OCI-LY1 (cell line): ENCODE data around the gene PAM16.
A peak's percentile ranks its signal among the peaks of the same experiment; 100 is the strongest.
"Not testable (repeated sequence)": the region's sequence is repeated elsewhere in the genome, so short reads cannot be mapped to it uniquely, and the experiment has no call there.

Source experiments
- H2AFZ ChIP-seq: fragments of 200-600 bp; sonication (generic), shearing (Covaris generic); 2 replicates; pipeline ENCODE4 v1.6.0; 2014; ENCODE audit warnings: antibody characterized with exemption, mild to moderate bottlenecking, low read length
- H3F3A ChIP-seq: fragments of 200-600 bp; sonication (generic), shearing (Covaris generic); 2 replicates; pipeline ENCODE4 v1.6.0; 2014; ENCODE audit warnings: mild to moderate bottlenecking, antibody characterized with exemption, low read length, moderate library complexity; ENCODE audit not compliant: insufficient read depth
- H3K27ac ChIP-seq: fragments of 200-600 bp; sonication (generic); 2 replicates; pipeline ENCODE4 v1.5.1; 2014; ENCODE audit warnings: low read length, mixed run types, mild to moderate bottlenecking, low read depth; ENCODE audit not compliant: poor library complexity, severe bottlenecking
- H3K27me3 ChIP-seq: fragments of 200-600 bp; sonication (generic); 2 replicates; pipeline ENCODE4 v1.6.0; 2014; ENCODE audit warnings: antibody characterized with exemption, mild to moderate bottlenecking, low read length, moderate library complexity; ENCODE audit not compliant: insufficient read depth
- H3K36me3 ChIP-seq: fragments of 200-600 bp; sonication (generic); 2 replicates; pipeline ENCODE4 v1.6.1; 2014; ENCODE audit warnings: mild to moderate bottlenecking, antibody characterized with exemption, low read length, moderate library complexity, mixed read lengths; ENCODE audit not compliant: insufficient read depth
- H3K4me1 ChIP-seq: fragments of 200-600 bp; sonication (generic); 2 replicates; pipeline ENCODE4 v1.5.1; 2014; ENCODE audit warnings: mild to moderate bottlenecking, low read length, moderate library complexity; ENCODE audit not compliant: insufficient read depth, severe bottlenecking
- H3K4me2 ChIP-seq: fragments of 200-600 bp; sonication (generic), shearing (Covaris generic); 2 replicates; pipeline ENCODE4 v1.6.1; 2014; ENCODE audit warnings: low read length
- H3K4me3 ChIP-seq: fragments of 200-600 bp; sonication (generic); 2 replicates; pipeline ENCODE4 v1.5.1; 2014; ENCODE audit warnings: low read length, low read depth, mild to moderate bottlenecking, mixed read lengths; ENCODE audit not compliant: poor library complexity, severe bottlenecking
- H3K79me2 ChIP-seq: fragments of 200-600 bp; shearing (Covaris generic); 2 replicates; pipeline ENCODE4 v1.6.1; 2016; ENCODE audit warnings: mixed run types, low read length, mixed read lengths; ENCODE audit not compliant: insufficient read depth
- H3K9ac ChIP-seq: fragments of 200-600 bp; sonication (generic), shearing (Covaris generic); 2 replicates; pipeline ENCODE4 v1.6.1; 2014; ENCODE audit warnings: mild to moderate bottlenecking, low read length, mixed read lengths
- H3K9me2 ChIP-seq: fragments of 200-600 bp; sonication (generic), shearing (Covaris generic); 2 replicates; pipeline ENCODE4 v1.6.1; 2014; ENCODE audit warnings: low read depth, mild to moderate bottlenecking, low read length, mixed read lengths
- H3K9me3 ChIP-seq: fragments of 200-600 bp; shearing (Covaris generic); 2 replicates; pipeline ENCODE4 v1.6.1; 2014; ENCODE audit warnings: low read length, mixed read lengths
- H4K20me1 ChIP-seq: fragments of 200-600 bp; sonication (generic), shearing (Covaris generic); 2 replicates; pipeline ENCODE4 v1.6.0; 2016; ENCODE audit warnings: mild to moderate bottlenecking, low read length; ENCODE audit not compliant: insufficient read depth
- EZH2 ChIP-seq: fragments of 200-600 bp; sonication (generic), shearing (Covaris generic); IDR thresholded peaks from 2 replicates; pipeline ENCODE4 v1.8.0; 2017; ENCODE audit warnings: borderline replicate concordance, mixed run types, mild to moderate bottlenecking, antibody characterized with exemption, low read length, moderate library complexity, mixed read lengths
- TF ChIP-seq, protein P1 (sequence below): fragments of 200-600 bp; sonication (generic), shearing (Covaris generic); IDR thresholded peaks from 2 replicates; pipeline ENCODE4 v1.5.1; 2017; ENCODE audit warnings: mild to moderate bottlenecking, antibody characterized with exemption, low read length, moderate library complexity, mixed read lengths

PAM16 gene

DNA sequence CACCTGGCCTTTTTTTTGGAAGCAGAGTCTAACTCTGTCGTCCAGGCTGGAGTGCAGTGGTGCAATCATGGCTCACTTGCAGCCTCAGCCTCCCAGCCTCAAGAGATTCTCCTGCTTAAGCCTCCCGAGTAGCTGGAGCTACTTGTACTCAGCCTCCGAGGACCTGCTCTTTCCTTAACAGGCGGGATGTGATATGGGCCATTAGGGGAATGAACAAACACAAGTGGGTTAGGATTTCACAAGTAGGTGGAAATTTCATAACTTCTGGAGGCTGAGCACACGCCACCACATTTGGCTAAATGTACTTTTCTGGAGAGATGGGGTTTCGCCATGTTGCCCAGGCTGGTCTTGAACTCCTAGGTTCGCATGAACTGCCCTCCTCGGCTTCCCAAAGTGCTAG is 4.1 kb downstream of the PAM16 start:
- Histone ChIP-seq H3K27me3 (no peaks in the 10 kb centered on the region), H3K27ac (no peak overlapping the region), H3K4me1 (peaks cover 17% of the 10 kb centered on the region)

DNA sequence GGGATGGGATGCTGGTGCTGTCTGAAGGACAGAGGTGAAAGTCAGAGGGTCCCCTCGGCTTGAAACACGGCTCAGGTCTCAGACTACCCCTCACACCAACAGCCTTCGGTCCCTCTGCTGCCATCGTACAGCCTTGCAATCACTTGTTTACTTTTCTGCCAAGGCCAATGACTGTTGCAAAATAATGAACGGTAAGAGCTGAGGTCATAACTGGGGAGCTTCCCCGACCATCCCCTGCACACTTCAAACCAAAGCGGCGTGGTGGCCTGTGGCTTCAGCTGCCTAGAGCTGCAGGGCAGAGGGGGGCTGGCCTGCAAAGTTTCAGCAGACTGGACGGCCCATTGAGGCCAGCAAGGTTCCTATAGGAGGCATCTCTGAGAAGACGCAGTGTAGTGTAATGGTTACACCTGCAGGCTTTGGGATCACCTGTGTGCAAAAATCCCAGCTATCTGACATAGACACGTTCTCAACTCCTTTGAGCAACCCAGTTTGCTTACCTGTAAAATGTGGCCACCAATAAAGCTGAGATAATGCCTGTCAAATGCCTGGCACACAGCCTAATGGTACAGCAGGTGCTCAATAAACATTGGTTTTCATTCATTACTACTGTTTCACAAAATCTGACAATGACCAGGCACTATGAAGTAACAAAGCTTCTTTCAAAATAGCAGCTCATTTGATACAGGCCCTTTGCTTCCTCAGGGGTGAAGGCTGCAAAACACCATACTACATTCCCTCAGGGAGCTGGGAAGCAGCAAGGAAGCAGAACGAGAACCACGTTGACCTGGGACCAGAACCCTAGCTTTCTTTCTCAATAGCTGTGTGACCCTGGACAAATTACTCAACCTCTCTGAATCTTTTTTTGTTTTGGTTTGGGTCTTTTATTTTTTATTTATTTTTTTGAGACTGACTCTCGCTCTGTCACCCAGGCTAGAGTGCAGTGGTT is 5.0 kb downstream of the PAM16 start:
- no peaks in the 10 kb centered on the region for H4K20me1 ChIP-seq
- no peaks in the 10 kb centered on the region for H3F3A ChIP-seq
- no peaks in the 10 kb centered on the region for H3K27me3 ChIP-seq
- no peak overlapping the region for H3K9ac ChIP-seq
- peaks cover 9% of the 10 kb centered on the region for H3K4me1 ChIP-seq
- H3K27ac ChIP-seq = peak overlapping the region; percentile 37
- peaks cover 21% of the 10 kb centered on the region for H3K79me2 ChIP-seq
- TF ChIP-seq EZH2 = no peak
- TF ChIP-seq, protein P1, sequence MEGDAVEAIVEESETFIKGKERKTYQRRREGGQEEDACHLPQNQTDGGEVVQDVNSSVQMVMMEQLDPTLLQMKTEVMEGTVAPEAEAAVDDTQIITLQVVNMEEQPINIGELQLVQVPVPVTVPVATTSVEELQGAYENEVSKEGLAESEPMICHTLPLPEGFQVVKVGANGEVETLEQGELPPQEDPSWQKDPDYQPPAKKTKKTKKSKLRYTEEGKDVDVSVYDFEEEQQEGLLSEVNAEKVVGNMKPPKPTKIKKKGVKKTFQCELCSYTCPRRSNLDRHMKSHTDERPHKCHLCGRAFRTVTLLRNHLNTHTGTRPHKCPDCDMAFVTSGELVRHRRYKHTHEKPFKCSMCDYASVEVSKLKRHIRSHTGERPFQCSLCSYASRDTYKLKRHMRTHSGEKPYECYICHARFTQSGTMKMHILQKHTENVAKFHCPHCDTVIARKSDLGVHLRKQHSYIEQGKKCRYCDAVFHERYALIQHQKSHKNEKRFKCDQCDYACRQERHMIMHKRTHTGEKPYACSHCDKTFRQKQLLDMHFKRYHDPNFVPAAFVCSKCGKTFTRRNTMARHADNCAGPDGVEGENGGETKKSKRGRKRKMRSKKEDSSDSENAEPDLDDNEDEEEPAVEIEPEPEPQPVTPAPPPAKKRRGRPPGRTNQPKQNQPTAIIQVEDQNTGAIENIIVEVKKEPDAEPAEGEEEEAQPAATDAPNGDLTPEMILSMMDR = no peak
- peaks cover 28% of the 10 kb centered on the region for H3K36me3 ChIP-seq
- H3K9me2 ChIP-seq = no peaks in the 10 kb centered on the region
- H3K4me3 ChIP-seq = no peak overlapping the region
- H3K9me3 ChIP-seq = no peaks in the 10 kb centered on the region
- no peak overlapping the region for H2AFZ ChIP-seq
- H3K4me2 ChIP-seq = no peak overlapping the region

More for the DNA sequence above, 4.1 kb downstream of the PAM16 start:
- no peak overlapping the region for H3K4me2 ChIP-seq
- peaks cover 21% of the 10 kb centered on the region for H3K79me2 ChIP-seq
- H3K9me2 ChIP-seq = no peaks in the 10 kb centered on the region
- no peak overlapping the region for H3K9ac ChIP-seq
- TF ChIP-seq EZH2 = no peak
- TF ChIP-seq, protein P1 = no peak
- no peak overlapping the region for H3K4me3 ChIP-seq
- H4K20me1 ChIP-seq = no peaks in the 10 kb centered on the region
- H3K36me3 ChIP-seq = peaks cover 19% of the 10 kb centered on the region; the same call in 1 of the 2 replicates
- no peaks in the 10 kb centered on the region for H3F3A ChIP-seq
- H3K9me3 ChIP-seq = no peaks in the 10 kb centered on the region
- no peak overlapping the region for H2AFZ ChIP-seq

DNA sequence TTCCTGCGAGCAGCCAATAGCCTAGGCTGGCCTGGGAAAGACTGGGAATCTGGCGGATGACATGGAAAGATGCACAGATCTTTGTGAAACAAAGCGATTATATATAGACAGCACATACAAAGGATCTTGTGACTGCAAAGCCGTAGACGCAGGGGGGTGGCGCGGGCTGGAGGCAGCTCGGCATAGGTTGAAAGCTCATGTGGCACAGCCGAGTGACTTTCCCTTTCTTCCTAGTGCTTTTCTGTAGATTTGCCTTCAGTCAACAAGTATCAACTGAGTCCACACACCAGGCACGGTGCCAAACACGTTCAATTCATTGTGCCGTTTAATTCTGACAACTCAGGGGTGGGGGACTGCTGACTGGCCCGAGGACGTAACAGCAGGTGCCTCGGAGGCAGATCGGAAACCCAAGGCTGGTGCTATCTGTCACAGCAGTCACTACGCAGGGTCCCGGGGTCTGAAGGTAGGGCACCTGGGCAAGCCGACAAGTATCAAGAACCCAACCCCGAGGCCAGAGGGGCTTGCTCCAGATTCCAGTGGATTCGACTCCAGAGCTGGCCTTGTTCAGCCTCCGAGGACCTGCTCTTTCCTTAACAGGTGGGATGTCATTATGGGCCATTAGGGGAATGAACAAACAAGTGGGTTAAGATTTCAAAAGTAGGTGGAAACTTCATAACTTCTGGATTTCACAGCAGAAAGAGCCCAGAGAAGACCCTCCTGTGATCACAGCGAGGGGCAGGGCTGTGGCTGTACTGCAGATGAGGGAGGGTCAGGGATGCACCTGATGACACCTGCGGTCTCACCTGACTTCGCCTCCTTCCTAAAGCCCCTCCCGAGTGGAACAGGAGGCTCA is 5.9 kb downstream of the PAM16 start:
- H3K9me2 ChIP-seq = no peaks in the 10 kb centered on the region
- H3K9me3 ChIP-seq = no peaks in the 10 kb centered on the region
- H3K27ac ChIP-seq = peak overlapping the region; percentile 37
- TF ChIP-seq EZH2 = no peak
- TF ChIP-seq, protein P1 = no peak
- peaks cover 37% of the 10 kb centered on the region for H3K36me3 ChIP-seq
- H3F3A ChIP-seq = no peaks in the 10 kb centered on the region
- no peaks in the 10 kb centered on the region for H3K27me3 ChIP-seq
- no peaks in the 10 kb centered on the region for H4K20me1 ChIP-seq
- peaks cover 15% of the 10 kb centered on the region for H3K79me2 ChIP-seq
- no peak overlapping the region for H3K4me3 ChIP-seq
- H3K4me2 ChIP-seq = no peak overlapping the region; the same call in 1 of the 2 replicates
- no peak overlapping the region for H3K9ac ChIP-seq
- peaks cover 9% of the 10 kb centered on the region for H3K4me1 ChIP-seq
- H2AFZ ChIP-seq = no peak overlapping the region

DNA sequence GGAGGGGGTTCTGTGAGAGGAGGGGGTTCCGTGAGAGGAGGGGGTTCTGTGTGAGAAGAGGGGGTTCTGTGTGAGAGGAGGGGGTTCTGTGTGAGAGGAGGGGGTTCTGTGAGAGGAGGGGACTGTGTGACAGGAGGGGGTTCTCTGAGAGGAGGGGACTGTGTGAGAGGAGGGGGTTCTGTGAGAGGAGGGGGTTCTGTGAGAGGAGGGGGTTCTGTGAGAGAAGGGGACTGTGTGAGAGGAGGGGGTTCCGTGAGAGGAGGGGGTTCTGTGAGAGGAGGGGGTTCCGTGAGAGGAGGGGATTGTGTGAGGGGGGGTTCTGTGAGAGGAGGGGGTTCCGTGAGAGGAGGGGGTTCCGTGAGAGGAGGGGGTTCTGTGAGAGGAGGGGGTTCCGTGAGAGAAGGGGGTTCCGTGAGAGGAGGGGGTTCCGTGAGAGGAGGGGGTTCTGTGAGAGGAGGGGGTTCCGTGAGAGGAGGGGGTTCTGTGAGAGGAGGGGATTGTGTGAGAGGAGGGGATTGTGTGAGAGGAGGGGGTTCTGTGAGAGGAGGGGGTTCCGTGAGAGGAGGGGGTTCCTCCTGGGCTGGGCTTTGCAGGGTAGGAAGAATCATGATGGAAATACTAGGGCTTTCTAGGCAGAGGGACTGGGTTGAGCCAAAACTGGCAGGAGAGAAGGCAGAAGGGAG is 6.7 kb downstream of the PAM16 start:
- not testable (repeated sequence) for H3K4me2 ChIP-seq, H3K9me3 ChIP-seq, H3K27ac ChIP-seq, H3K4me1 ChIP-seq, H3K9ac ChIP-seq, H3K9me2 ChIP-seq, H4K20me1 ChIP-seq, H3K79me2 ChIP-seq, H3K27me3 ChIP-seq, H2AFZ ChIP-seq, H3K4me3 ChIP-seq, H3F3A ChIP-seq
- peaks cover 43% of the 10 kb centered on the region for H3K36me3 ChIP-seq
